ENCODE data around the gene AGFG2. TPM values are rescaled to one million over a fixed set of nuclear protein-coding genes. Genes with fewer than 3 reads are reported as not detected.

The AGFG2 gene
- total RNA-seq, 1 experiment from 2014 or later: 30.4 TPM

DNA sequence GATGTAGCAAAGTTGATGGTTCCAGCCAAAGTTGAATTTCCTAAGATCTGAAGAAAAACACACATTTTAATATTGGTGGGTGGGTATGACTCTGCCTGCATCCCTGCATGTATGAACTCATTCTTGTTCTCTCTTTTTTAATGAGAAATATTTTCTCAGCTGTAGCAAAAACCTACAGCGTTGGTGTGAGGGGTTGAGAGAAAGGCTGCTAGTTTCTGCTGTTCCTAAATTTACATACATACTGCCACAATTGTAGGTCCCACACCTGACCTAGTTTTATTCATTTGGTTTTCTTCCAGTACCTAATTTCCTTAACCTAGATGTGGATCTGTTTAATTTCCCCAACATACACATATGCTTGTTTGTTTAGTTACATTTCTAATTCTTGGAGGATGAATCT is 4.6 kb downstream of the AGFG2 start:
- Histone ChIP-seq H3K9me2 (ENCODE audit: insufficient read depth) (no peaks in the 10 kb centered on the region), H3K27me3 (ENCODE audit: insufficient read depth, low read depth) (no peaks in the 10 kb centered on the region), H3K4me1 (replicated peaks; ENCODE audit: insufficient read depth) (peaks cover 86% of the 10 kb centered on the region), H3K27ac (peak overlapping the region; percentile 98), H4K20me1 (ENCODE audit: insufficient read depth) (no peaks in the 10 kb centered on the region), H3K9me3 (ENCODE audit: insufficient read depth, low read depth) (no peaks in the 10 kb centered on the region), H3F3A (ENCODE audit: insufficient read depth, low read depth) (peaks cover 72% of the 10 kb centered on the region), H3K79me2 (ENCODE audit: low read depth) (peaks cover 62% of the 10 kb centered on the region), H3K4me2 (peak overlapping the region; percentile 76), H3K36me3 (ENCODE audit: low read depth) (no peaks in the 10 kb centered on the region), H3K4me3 (no peak overlapping the region; the same call in 1 of the 2 replicates), H2AFZ (no peak overlapping the region)
- CTCF ChIA-PET: interaction anchor here (0.6 kb wide), 2 partner anchors 11 to 164 kb away, joined by 3 to 8 read pairs; no protein-coding TSS in a partner anchor
- TF ChIP-seq CTCF (conservative IDR thresholded peaks at IDR 0.05) (no peak), EZH2 (IDR thresholded peaks at IDR 0.05; ENCODE audit: low read depth) (no peak)
- BruUV-seq (replicated peaks): no TSS peak
- DNase-seq: no peak
- POLR2A ChIA-PET (ENCODE audit: unreplicated experiment): no interaction called here
- intact Hi-C loops (cut with micrococcal nuclease; ENCODE audit: unreplicated experiment): no loop called here

GRCh38 chr7:100544386-100544785 is 5.4 kb downstream of the AGFG2 start:
- intact Hi-C loops (cut with micrococcal nuclease; ENCODE audit: unreplicated experiment): loop anchor here (2.0 kb wide), 1 partner anchor 282 kb away; the partner anchor contains the start of gene EPHB4
- H3K79me2 ChIP-seq (ENCODE audit: low read depth): peaks cover 70% of the 10 kb centered on the region
- no peaks in the 10 kb centered on the region for H4K20me1 ChIP-seq (ENCODE audit: insufficient read depth)
- no TSS peak for BruUV-seq (replicated peaks)
- no peaks in the 10 kb centered on the region for H3K9me2 ChIP-seq (ENCODE audit: insufficient read depth)
- H3F3A ChIP-seq (ENCODE audit: insufficient read depth, low read depth): peaks cover 79% of the 10 kb centered on the region
- no peak overlapping the region for H2AFZ ChIP-seq
- no peak overlapping the region for H3K4me3 ChIP-seq
- peak overlapping the region; percentile 98 for H3K27ac ChIP-seq
- DNase-seq: no peak
- H3K36me3 ChIP-seq (ENCODE audit: low read depth): no peaks in the 10 kb centered on the region; the same call in 1 of the 2 replicates
- ChIA-PET CTCF (interaction anchor here (0.6 to 1.0 kb wide), 5 partner anchors 11 to 163 kb away, joined by 3 to 8 read pairs (median 6); partner anchors contain the start of gene POP7), POLR2A (ENCODE audit: unreplicated experiment) (no interaction called here)
- TF ChIP-seq EZH2 (IDR thresholded peaks at IDR 0.05; ENCODE audit: low read depth) (no peak), CTCF (conservative IDR thresholded peaks at IDR 0.05) (no peak)
- peaks cover 90% of the 10 kb centered on the region for H3K4me1 ChIP-seq (replicated peaks; ENCODE audit: insufficient read depth)
- H3K27me3 ChIP-seq (ENCODE audit: insufficient read depth, low read depth): no peaks in the 10 kb centered on the region
- no peaks in the 10 kb centered on the region for H3K9me3 ChIP-seq (ENCODE audit: insufficient read depth, low read depth)
- peak overlapping the region; percentile 76 for H3K4me2 ChIP-seq

- ChIA-PET CTCF (interaction anchor here (0.6 to 1.3 kb wide), 3 partner anchors 28 to 160 kb away, joined by 3 to 4 read pairs (median 3); partner anchors contain the start of gene POP7), POLR2A (ENCODE audit: unreplicated experiment) (interaction anchor here (0.5 to 1.4 kb wide), 6 partner anchors 53 to 238 kb away, joined by 4 to 15 read pairs (median 6); partner anchors contain the start of genes MEPCE and ZCWPW1)
- peak; percentile 60 to 90 for DNase-seq
- intact Hi-C loops (cut with micrococcal nuclease; ENCODE audit: unreplicated experiment): loop anchor here (1.0 to 2.0 kb wide), 4 partner anchors 41 to 282 kb away; partner anchors contain the start of genes EPHB4, FBXO24, LRCH4 and NYAP1
- Histone ChIP-seq H3K79me2 (ENCODE audit: low read depth) (peaks cover 66% of the 10 kb centered on the region), H3K4me3 (peak overlapping the region; percentile 33; the same call in 1 of the 2 replicates), H3K9me3 (ENCODE audit: insufficient read depth, low read depth) (no peaks in the 10 kb centered on the region), H3K4me1 (replicated peaks; ENCODE audit: insufficient read depth) (peaks cover 90% of the 10 kb centered on the region), H3K36me3 (ENCODE audit: low read depth) (no peaks in the 10 kb centered on the region; the same call in 1 of the 2 replicates), H3K4me2 (peak overlapping the region; percentile 76), H3K27ac (peak overlapping the region; percentile 98), H3K27me3 (ENCODE audit: insufficient read depth, low read depth) (no peaks in the 10 kb centered on the region), H4K20me1 (ENCODE audit: insufficient read depth) (no peaks in the 10 kb centered on the region), H2AFZ (no peak overlapping the region), H3F3A (ENCODE audit: insufficient read depth, low read depth) (peaks cover 76% of the 10 kb centered on the region), H3K9me2 (ENCODE audit: insufficient read depth) (no peaks in the 10 kb centered on the region)
- TF ChIP-seq EZH2 (IDR thresholded peaks at IDR 0.05; ENCODE audit: low read depth) (no peak), CTCF (conservative IDR thresholded peaks at IDR 0.05) (no peak)
- TSS peak; percentile 82 for BruUV-seq (replicated peaks)
These were observed 6.0 kb downstream of the AGFG2 start for GRCh38 chr7:100544967-100545359.
